T47D (cell line): ENCODE results near the gene PNPO.

Experiments used
- DNase-seq, 2 experiments: peaks; one replicate each; pipeline versions ENCODE4 v3.0.0 to v3.0.0-alpha.2; 2011 to 2012; ENCODE audit warnings: low read depth in 1 of 2, low spot score in 1 of 2
- JUND ChIP-seq: IDR thresholded peaks from 2 replicates; pipeline ENCODE4 v1.6.1; 2012; ENCODE audit warnings: low read depth
- in situ Hi-C: cut with HindIII; loops from 2 replicates; pipeline ENCODE4 v1.10.0; 2016; ENCODE audit warnings: low sequenced_read_pairs, low pct_unique_long_range_greater_than_20kb

PNPO gene

DNA sequence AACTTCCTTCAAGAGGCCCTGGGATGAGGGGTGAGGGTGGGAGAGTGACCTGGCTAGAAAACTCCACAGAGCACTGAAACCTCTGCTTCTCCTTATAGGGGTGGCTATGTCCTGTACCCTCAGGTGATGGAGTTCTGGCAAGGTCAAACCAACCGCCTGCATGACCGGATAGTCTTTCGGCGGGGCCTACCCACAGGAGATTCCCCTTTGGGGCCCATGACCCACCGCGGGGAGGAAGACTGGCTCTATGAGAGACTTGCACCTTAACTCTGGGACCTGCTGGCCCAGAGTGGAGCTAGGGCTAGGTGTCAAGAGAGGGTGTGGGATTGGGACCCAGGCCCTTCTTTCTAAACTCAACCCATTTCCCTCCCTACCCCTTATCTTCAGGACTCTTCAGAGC lies 5.1 kb downstream of the PNPO start:
- in situ Hi-C loops: no loop called here
- DNase-seq: no peak
- no peak for TF ChIP-seq JUND

DNA sequence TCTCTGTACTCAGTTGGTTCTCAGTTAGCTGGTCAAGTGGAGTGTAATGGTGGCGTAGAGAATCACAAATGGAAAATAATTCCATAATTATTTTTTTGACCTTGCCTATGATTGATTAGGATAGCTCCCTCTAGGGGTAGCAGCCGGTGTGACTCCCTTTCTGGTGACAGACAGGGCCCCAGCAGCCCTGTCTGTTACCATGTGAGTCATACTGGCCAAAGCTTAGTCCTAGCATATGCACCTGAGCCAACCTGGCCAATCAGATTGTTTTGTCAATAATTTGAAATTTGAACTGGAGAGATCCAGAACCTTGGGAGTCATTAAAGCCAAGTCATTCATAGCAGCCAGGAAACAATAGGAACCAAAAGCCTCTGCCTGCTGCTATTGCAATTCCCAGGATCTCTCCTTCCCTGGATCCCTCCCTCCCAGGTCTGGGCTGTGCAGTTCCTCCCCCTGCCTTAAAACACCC lies 5.6 kb downstream of the PNPO start:
- DNase-seq: peak; percentile 97 to 98
- in situ Hi-C loops: no loop called here

DNA sequence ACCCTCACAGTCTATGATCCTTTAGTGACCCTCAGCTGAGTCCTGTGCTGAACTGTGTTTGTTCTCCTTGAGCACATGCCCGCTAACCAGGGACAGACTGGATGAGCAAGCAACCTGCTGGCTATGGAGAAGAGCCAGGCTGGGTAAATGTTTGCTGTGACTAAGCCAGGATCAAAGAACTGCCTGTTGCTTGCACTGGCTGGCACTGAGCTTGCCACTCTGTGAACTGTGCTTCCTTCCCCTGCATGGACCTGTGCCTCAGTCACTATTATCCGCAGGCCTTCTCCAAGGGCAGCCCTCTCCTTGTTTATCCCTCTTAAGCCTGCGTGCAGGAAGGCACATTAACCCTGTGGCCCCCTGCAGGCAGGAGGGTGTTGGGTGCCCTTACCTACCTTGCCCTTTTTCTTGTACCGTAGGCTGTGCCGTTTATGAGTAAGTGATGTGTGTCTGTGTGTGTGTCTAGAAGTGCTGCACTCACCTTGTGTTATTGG lies 7.4 kb downstream of the PNPO start:
- peak in 1 of 2 experiments; percentile 95 for DNase-seq
- TF ChIP-seq JUND: no peak
- in situ Hi-C loops: no loop called here

More for the DNA sequence above, 5.6 kb downstream of the PNPO start:
- peak; percentile 27; the same call in 1 of the 2 replicates for TF ChIP-seq JUND

DNA sequence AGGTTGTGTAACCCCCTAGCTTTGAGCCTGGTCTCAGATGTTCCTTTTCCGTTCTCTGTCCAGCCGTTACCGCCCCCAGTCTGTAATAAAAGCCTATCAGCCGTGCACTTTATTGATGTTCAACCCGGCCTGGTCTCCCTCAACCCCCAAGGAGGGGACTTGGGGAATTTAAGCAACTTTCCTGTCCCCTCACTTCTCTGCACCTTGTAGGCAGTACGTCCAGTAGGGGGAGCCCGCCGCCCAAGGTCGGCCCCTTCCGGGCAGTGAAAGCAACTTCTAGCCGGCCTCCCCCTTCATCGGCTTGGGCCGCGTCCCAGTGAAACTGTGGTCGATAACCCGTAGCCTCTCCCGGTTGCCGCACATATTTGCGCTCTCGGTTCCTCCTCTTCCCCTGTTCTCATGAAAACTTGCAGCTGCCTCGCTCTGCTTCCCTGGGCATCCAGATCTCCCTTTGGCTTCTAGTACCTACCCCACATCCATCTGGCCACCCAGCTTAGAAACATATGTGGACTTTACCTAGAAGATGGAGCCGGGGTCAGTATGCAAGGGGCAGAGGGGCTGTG lies 7.9 kb downstream of the PNPO start:
- TF ChIP-seq JUND: no peak
- peak; percentile 46 to 87 for DNase-seq

DNA sequence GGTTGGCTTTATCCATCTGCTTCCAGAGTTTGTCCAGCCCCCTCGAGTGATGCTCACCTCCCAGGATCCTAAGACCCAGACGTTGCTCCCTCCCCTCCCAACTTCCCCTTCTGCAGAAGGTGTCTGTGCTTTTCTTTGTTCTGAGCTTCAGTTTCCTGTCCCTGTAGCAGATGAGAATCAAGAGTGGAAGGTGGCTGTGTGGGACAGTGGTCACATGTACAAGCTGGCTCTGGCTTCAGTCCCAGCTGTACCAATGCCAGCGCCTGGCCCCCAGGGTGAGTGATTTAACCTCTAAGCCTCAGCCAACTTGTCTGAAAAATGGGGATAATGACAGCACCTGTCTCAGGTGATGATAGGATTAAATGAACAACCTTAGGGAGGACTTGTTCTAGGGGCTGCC lies 8.6 kb downstream of the PNPO start:
- no peak for TF ChIP-seq JUND
- in situ Hi-C loops: no loop called here
- DNase-seq: peak in 1 of 2 experiments; percentile 42

More for the DNA sequence above, 7.9 kb downstream of the PNPO start:
- in situ Hi-C loops: no loop called here

DNA sequence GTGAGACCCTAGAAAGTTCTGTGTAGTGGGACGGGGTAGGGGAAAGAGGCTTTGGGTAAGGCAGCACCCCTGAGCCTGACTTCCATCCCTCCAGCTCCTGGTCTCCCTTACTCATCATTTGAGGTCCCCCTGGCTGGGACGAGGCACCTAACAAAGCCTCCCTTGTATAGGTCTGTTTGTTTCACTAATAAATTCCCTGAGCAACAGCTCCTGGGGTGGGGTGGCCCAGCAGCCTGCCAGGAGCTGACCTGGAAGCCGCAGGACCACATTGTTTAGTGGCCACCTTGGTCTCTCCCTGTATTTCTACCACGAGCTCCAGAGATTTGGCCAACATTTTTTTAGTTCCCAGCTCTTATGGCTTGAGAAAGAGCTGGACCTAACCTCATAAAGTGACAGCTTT lies 9.1 kb downstream of the PNPO start:
- in situ Hi-C loops: no loop called here
- DNase-seq: no peak
- TF ChIP-seq JUND: no peak

DNA sequence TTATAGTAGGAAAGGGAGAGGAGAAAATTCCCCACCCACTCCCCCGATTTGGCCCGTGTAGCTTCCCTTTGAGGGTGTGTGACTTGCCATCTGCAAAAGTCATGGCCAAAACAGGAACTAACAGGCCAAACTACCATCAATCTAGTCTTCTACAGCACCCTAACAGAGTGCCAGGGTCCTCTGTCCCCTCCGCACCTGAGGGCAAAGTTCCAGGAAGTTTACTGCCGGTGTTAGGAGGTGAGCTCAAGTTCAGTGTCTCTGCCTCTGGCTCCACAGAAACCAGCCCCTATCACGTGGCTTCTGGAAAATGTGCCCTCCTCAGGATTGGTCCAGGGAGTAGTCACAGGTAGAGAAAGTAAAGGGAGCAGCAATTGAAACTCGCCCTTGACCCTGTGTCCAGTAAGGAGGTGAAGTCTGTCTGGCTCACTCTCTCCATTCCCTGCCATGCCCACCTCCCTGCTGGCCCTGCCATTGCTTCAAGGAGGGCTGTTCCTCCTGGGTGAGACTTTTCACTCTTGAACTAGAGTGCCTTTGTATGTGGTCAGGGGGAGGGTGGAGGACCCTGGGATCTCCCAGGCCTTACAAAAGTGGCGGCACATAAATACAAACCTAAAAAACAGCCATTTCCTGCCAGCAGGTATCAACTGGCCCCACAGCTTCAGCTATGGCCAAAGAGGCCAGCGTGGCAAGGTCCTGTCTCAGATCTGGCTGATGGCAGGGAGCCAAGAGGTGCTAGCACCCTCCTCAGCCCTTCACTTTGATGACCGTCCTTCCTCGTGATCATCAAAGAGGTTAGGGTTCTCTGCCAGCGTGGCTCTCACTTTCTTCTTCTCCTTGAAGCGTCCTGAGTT lies 11.0 kb downstream of the PNPO start:
- DNase-seq: peak in 1 of 2 experiments; percentile 75
- TF ChIP-seq JUND: no peak
- in situ Hi-C loops: no loop called here

DNA sequence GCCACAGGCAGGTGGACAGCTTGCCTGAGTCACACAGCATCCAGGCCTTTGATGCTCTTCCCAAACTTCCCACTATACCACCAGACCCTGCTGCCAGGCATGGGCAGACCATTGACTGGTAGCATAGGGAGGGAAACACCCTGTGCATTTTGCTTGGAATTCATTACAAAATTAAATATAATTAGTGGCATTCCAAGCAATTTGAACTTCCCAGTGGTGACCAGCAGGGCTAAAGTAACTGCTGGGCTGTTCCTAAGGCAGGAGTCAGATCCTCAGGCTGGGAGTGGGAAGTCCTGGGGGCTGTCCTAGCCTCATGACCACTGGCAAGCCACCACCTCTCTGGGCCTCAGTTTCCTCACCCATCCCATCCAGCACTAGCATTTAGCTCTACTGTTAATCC lies 12.5 kb downstream of the PNPO start:
- in situ Hi-C loops: no loop called here
- no peak for DNase-seq
- TF ChIP-seq JUND: no peak

DNA sequence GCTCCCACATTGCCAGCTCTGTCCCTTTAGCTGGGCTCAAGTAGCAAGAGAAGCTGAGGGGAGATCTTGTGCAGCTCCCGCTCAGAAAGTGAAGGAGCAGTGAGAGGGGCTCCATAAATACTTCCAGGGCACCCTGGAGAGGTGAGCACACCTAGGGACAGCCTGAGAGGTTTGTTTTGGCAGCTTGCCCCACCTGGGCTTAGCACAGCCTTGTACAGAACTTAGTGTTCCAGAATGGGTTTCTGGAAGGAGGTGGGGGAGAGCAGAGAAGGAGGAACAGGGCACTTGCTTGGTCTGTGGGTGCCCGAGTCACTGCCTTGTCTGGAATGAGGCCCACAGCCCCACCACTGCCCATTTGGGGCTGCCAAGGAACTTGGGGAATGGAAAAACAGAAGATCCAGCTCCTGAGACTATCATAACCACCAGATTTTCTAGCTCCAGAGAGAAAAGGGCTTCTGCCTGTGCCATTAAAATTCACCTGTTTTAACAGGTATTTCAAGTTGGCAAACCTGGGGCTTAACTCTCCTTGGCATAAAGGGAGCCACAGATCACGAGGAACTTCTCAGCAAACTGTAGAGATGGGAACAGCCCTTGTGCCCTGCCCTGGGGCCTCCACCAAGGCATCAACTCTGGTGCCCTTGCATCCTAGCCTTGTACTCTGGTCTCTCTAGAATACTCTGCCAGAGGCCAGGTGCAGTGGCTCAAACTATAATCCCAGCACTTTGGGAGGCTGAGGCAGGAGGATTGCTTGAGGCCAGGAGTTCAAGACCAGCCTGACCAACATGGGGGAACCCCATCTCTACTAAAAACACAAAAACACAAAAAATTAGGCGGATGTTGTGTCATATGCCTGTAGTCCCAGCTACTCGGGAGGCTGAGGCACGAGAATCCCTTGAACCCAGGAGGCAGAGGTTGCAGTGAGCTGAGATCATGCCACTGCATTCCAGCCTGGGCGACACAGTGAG lies 14.4 kb downstream of the PNPO start:
- peak; percentile 40 to 86 for DNase-seq
- TF ChIP-seq JUND: no peak
- in situ Hi-C loops: no loop called here

DNA sequence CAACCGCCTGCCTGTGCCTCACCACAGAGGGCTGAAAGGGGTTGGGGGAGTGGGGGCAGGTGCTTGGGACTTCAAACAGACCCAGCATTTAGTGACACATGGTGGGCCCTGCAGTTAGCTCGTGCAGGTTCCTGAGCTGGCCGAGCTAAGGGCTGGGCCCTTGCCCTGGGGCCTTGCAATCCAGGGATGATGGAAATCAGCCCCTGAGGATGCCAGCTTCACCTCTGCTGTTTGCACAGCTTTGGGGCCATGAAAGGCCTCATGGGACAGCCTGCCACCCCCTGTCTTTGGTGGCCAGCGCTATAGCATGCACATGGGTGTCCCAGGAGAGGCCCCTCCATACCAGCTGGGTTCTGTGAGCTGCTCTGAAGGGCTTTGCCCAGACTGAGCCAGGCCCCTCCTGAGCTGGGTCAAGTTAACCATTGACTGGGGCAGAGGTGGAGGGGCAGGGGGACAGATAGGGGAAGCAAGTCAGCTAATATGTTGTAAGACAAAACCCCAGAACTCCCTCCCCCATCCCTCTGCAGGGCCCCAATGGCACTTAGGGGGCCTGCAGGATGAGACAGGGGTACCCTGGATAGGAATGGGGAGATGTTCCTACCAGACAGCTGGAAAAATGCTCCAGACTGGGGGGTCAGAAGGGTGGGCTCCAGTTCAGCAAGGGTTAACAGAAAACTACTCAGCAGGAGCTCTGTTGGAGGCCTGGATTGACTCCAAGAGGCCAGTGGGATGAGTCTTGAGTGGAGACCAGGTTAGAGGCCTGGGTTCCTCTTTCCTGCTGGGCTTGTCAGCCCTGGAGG lies 15.6 kb downstream of the PNPO start:
- in situ Hi-C loops: no loop called here
- peak in 1 of 2 experiments; percentile 73 for DNase-seq
- no peak for TF ChIP-seq JUND

DNA sequence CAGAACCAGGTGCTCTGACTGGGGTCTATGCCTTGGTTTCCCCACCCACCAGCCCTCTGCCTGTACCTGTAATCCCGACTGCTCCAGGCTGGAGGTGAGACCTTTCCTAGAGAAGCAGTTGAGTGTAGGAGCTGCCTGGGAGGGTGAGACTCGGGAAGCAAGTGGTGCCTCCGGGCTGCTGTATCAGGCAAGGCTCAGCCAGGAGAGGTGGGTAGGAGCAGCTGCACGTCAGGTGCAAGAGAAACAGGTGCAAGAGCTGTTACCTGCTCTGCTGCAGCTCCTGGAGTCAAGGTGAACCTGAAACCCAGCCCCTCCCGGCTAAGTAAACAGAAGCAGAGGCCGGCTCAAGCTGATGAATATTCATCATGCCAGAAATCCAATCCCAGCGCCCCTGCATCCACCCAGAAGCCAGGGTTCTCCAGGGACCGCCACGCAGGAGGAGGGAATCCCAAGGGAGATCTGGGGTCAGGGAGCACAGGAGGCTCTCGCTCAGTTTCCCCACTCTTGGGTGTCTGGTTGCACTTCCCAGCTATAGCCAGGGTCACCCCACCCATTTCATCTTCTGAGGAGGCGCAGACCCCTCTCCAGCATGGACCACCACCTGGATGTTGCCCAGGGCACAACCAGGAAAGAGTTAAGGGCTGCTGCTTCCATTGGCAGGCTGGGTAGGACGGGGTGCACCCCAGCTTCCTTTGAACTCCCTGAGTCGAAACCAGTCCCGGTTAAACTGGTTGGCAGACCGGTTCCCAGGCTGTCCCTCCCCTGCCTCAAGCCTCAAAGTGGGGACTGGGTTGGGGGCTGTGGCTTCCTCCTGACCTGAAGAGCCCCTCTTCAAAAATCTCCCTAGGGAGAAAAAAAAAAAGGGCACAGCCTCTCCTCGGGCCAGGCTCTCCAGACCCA lies 16.5 kb downstream of the PNPO start, which contains the start of gene PRR15L:
Gene PRR15L (minus strand): TSS at position 293 of the 900 bp plus-strand sequence. CDS start 4,649 bp downstream, outside the sequence.
- in situ Hi-C loops: no loop called here
- peak; percentile 74 to 97 for DNase-seq
- no peak for TF ChIP-seq JUND
